ENCODE measurements around the gene SLC22A7. TPM values are rescaled to one million over a fixed set of nuclear protein-coding genes. Genes with fewer than 3 reads are reported as not detected.

Gene SLC22A7
- total RNA-seq, 1 donor from 2014 or later = not detected

GRCh38 chr6:43282060-43282459, 16.0 kb upstream of the SLC22A7 start:
- H3K27me3 Mint-ChIP-seq (ENCODE audit: insufficient read depth, low read depth) = peaks cover 14% of the 10 kb centered on the region
- no peak overlapping the region for H3K27ac ChIP-seq
- H3K4me3 Mint-ChIP-seq = peak overlapping the region; percentile 30
- H2AFZ ChIP-seq (replicated peaks) = no peak overlapping the region
- peaks cover 2% of the 10 kb centered on the region for H3K36me3 Mint-ChIP-seq
- peaks cover 24% of the 10 kb centered on the region for H3K27me3 ChIP-seq
- H3K4me2 ChIP-seq = no peak overlapping the region
- H3K4me1 Mint-ChIP-seq = peaks cover 26% of the 10 kb centered on the region
- H3K4me1 ChIP-seq = peaks cover 13% of the 10 kb centered on the region
- no peak for DNase-seq (ENCODE audit: low spot score)
- H3K9ac ChIP-seq = no peak overlapping the region
- no peak overlapping the region for H3K4me3 ChIP-seq
- no peaks in the 10 kb centered on the region for H4K20me1 ChIP-seq (ENCODE audit: low read depth)
- H3K9me3 ChIP-seq (ENCODE audit: low read depth) = no peaks in the 10 kb centered on the region
- H3K27ac Mint-ChIP-seq = peak overlapping the region; percentile 86
- H3F3A ChIP-seq (ENCODE audit: low read depth) = peaks cover 13% of the 10 kb centered on the region
- H3K9me3 Mint-ChIP-seq = no peaks in the 10 kb centered on the region
- H3K79me2 ChIP-seq (ENCODE audit: low read depth) = no peaks in the 10 kb centered on the region
- TF ChIP-seq EZH2phosphoT487 (IDR thresholded peaks at IDR 0.05) = no peak
- TF ChIP-seq CTCF (IDR thresholded peaks at IDR 0.05) = no peak
- TF ChIP-seq EZH2 (IDR thresholded peaks at IDR 0.05) = no peak
- H3K36me3 ChIP-seq = no peaks in the 10 kb centered on the region

GRCh38 chr6:43282636-43283513, 15.2 kb upstream of the SLC22A7 start:
- Histone ChIP-seq H3K79me2 (ENCODE audit: low read depth) (no peaks in the 10 kb centered on the region), H3K4me2 (no peak overlapping the region), H2AFZ (replicated peaks) (no peak overlapping the region), H3K4me3 (no peak overlapping the region), H3K9me3 (ENCODE audit: low read depth) (no peaks in the 10 kb centered on the region), H3K27ac (no peak overlapping the region), H4K20me1 (ENCODE audit: low read depth) (no peaks in the 10 kb centered on the region), H3K27me3 (peaks cover 24% of the 10 kb centered on the region), H3K4me1 (peaks cover 12% of the 10 kb centered on the region), H3F3A (ENCODE audit: low read depth) (peaks cover 8% of the 10 kb centered on the region), H3K36me3 (no peaks in the 10 kb centered on the region), H3K9ac (no peak overlapping the region)
- peaks cover 11% of the 10 kb centered on the region for H3K27me3 Mint-ChIP-seq (ENCODE audit: insufficient read depth, low read depth)
- peaks cover 2% of the 10 kb centered on the region for H3K36me3 Mint-ChIP-seq
- no peaks in the 10 kb centered on the region for H3K9me3 Mint-ChIP-seq
- H3K27ac Mint-ChIP-seq = no peak overlapping the region
- H3K4me3 Mint-ChIP-seq = no peak overlapping the region
- H3K4me1 Mint-ChIP-seq = peaks cover 23% of the 10 kb centered on the region
- DNase-seq (ENCODE audit: low spot score) = no peak
- TF ChIP-seq CTCF (IDR thresholded peaks at IDR 0.05) (no peak), EZH2 (IDR thresholded peaks at IDR 0.05) (no peak), EZH2phosphoT487 (IDR thresholded peaks at IDR 0.05) (no peak)

GRCh38 chr6:43283514-43283901, 14.6 kb upstream of the SLC22A7 start:
- H3K36me3 Mint-ChIP-seq = peaks cover 2% of the 10 kb centered on the region
- H3F3A ChIP-seq (ENCODE audit: low read depth) = peaks cover 2% of the 10 kb centered on the region
- no peaks in the 10 kb centered on the region for H3K9me3 Mint-ChIP-seq
- H3K4me2 ChIP-seq = no peak overlapping the region
- peaks cover 16% of the 10 kb centered on the region for H3K4me1 Mint-ChIP-seq
- no peaks in the 10 kb centered on the region for H3K9me3 ChIP-seq (ENCODE audit: low read depth)
- no peaks in the 10 kb centered on the region for H3K36me3 ChIP-seq
- H3K27me3 ChIP-seq = peaks cover 24% of the 10 kb centered on the region
- no peaks in the 10 kb centered on the region for H4K20me1 ChIP-seq (ENCODE audit: low read depth)
- H3K4me1 ChIP-seq = peaks cover 5% of the 10 kb centered on the region
- no peak overlapping the region for H3K4me3 Mint-ChIP-seq
- H2AFZ ChIP-seq (replicated peaks) = no peak overlapping the region
- TF ChIP-seq CTCF (IDR thresholded peaks at IDR 0.05) = no peak
- no peak for TF ChIP-seq EZH2 (IDR thresholded peaks at IDR 0.05)
- TF ChIP-seq EZH2phosphoT487 (IDR thresholded peaks at IDR 0.05) = no peak
- H3K9ac ChIP-seq = no peak overlapping the region
- DNase-seq (ENCODE audit: low spot score) = no peak
- H3K27me3 Mint-ChIP-seq (ENCODE audit: insufficient read depth, low read depth) = peaks cover 6% of the 10 kb centered on the region
- H3K4me3 ChIP-seq = no peak overlapping the region
- no peaks in the 10 kb centered on the region for H3K79me2 ChIP-seq (ENCODE audit: low read depth)
- H3K27ac Mint-ChIP-seq = no peak overlapping the region
- no peak overlapping the region for H3K27ac ChIP-seq

Measured in neural progenitor cell (in vitro differentiated cells).